GM19239 (cell line): ENCODE results near the gene CCR4.
"Not testable (repeated sequence)": the region's sequence is repeated elsewhere in the genome, so short reads cannot be mapped to it uniquely, and the experiment has no call there.

Experiments used
- DNase-seq: peaks from one replicate; pipeline ENCODE4 v3.0.0; 2011; ENCODE audit warnings: low spot score; ENCODE audit not compliant: insufficient read length
- FAIRE-seq: peaks from 2 replicates; lab custom pipeline; 2011; peaks lifted over from hg19 to GRCh38; lab: Jason Lieb, UNC

Gene CCR4

GRCh38 chr3:32973982-32974381 lies 22.5 kb downstream of the CCR4 start:
- FAIRE-seq (no peak), DNase-seq (no peak)

- FAIRE-seq, result no peak
These were observed 24.6 kb downstream of the CCR4 start for GRCh38 chr3:32975891-32976595.

GRCh38 chr3:32977861-32978260 lies 26.4 kb downstream of the CCR4 start:
- FAIRE-seq (no peak), DNase-seq (no peak)

More at GRCh38 chr3:32975891-32976595, 24.6 kb downstream of the CCR4 start:
- no peak for DNase-seq

- FAIRE-seq (no peak), DNase-seq (no peak)
These were observed 26.9 kb downstream of the CCR4 start for GRCh38 chr3:32978331-32978730.

- DNase-seq (no peak), FAIRE-seq (no peak)
These were observed 31.7 kb downstream of the CCR4 start for GRCh38 chr3:32983124-32983523.

- DNase-seq, FAIRE-seq: not testable (repeated sequence)
These were observed 33.5 kb downstream of the CCR4 start for GRCh38 chr3:32984918-32985317.

GRCh38 chr3:32989171-32989570 lies 37.7 kb downstream of the CCR4 start:
- FAIRE-seq (no peak), DNase-seq (no peak)

GRCh38 chr3:32990116-32990515 lies 38.7 kb downstream of the CCR4 start:
- DNase-seq, result no peak
- no peak for FAIRE-seq

- DNase-seq (no peak), FAIRE-seq (no peak)
These were observed 40.3 kb downstream of the CCR4 start for GRCh38 chr3:32991781-32992180.

- no peak for FAIRE-seq
- DNase-seq, result no peak
These were observed 40.9 kb downstream of the CCR4 start for GRCh38 chr3:32992310-32992686.

- FAIRE-seq, result no peak
- no peak for DNase-seq
These were observed 42.6 kb downstream of the CCR4 start for GRCh38 chr3:32994045-32994444.

- DNase-seq, result no peak
- FAIRE-seq, result no peak
These were observed 43.7 kb downstream of the CCR4 start for GRCh38 chr3:32995098-32995497.

GRCh38 chr3:32996048-32996754 lies 44.8 kb downstream of the CCR4 start:
- FAIRE-seq, result no peak

GRCh38 chr3:32996755-32997091 lies 45.3 kb downstream of the CCR4 start:
- FAIRE-seq, result no peak

More at GRCh38 chr3:32996048-32996754, 44.8 kb downstream of the CCR4 start:
- no peak for DNase-seq

GRCh38 chr3:32998631-32999451 lies 47.4 kb downstream of the CCR4 start:
- FAIRE-seq, result no peak
- DNase-seq, result no peak

More at GRCh38 chr3:32996755-32997091, 45.3 kb downstream of the CCR4 start:
- no peak for DNase-seq

GRCh38 chr3:33000691-33001385 lies 49.4 kb downstream of the CCR4 start:
- DNase-seq (no peak), FAIRE-seq (no peak)

- FAIRE-seq (peak; percentile 11), DNase-seq (peak; percentile 16)
These were observed 50.4 kb downstream of the CCR4 start for GRCh38 chr3:33001889-33002288.

GRCh38 chr3:33003308-33003707 lies 51.9 kb downstream of the CCR4 start:
- FAIRE-seq (peak; percentile 8), DNase-seq (no peak)

- DNase-seq, result no peak
- FAIRE-seq, result no peak
These were observed 52.8 kb downstream of the CCR4 start for GRCh38 chr3:33004205-33004604.

- FAIRE-seq (no peak), DNase-seq (no peak)
These were observed 53.5 kb downstream of the CCR4 start for GRCh38 chr3:33004961-33005360.
